Epidermal melanocyte (primary cell): ENCODE data around the gene SEMA3B.
A peak's percentile ranks its signal among the peaks of the same experiment; 100 is the strongest.
"Not testable (repeated sequence)": the region's sequence is repeated elsewhere in the genome, so short reads cannot be mapped to it uniquely, and the experiment has no call there.

ENCODE experiments used
- DNase-seq: peaks from one replicate; pipeline ENCODE4 v3.0.0; 2011; ENCODE audit warnings: low spot score; ENCODE audit not compliant: insufficient read length

SEMA3B gene

GRCh38 chr3:50258029-50258680, 10.8 kb upstream of the SEMA3B start:
- no peak for DNase-seq

DNA sequence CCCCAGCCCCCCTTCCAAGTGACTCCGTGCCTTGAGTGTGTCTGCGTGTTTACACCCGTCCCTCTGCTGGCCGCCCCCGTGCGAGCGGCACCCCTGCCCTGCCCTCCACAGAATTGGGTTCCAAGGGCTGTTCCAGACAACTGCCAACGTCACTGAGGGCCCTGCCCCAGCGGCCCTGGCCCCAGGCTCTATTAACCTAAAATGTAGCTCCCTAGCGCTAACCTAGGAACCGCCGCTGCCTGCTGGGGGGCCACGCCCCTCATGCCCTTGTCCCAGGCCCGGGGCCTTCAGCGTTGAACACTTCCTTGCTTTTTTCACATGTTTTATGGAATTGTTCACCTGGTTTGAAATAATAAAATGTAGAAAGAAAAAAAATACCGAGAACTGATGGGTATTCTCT, 10.0 kb upstream of the SEMA3B start:
- no peak for DNase-seq

- no peak for DNase-seq
Measured at GRCh38 chr3:50259432-50260026, 9.4 kb upstream of the SEMA3B start.

- peak; percentile 98 for DNase-seq
Measured at GRCh38 chr3:50260027-50260941, 8.7 kb upstream of the SEMA3B start.

GRCh38 chr3:50260942-50261441, 8.0 kb upstream of the SEMA3B start:
- DNase-seq = no peak

DNA sequence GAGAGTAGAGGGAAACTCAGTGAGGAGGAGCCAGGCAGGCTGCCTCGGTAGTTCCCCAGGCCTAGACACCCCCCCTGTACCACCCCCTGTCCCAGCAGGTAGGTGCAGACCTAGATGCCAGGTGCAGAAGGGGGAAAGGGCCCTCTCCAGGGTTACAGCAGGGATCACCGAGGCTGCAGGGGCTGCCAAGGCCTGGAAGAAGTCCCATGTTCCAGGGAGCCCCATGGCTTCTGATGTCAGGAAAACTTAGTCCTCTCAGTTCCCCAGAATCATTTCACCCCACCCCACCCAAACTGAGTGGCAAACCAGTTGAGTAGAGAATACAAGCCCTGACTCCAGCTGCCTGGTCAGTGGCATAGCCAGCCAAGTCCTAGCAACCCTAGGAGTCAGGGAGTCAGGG, 7.4 kb upstream of the SEMA3B start:
- DNase-seq = no peak

DNA sequence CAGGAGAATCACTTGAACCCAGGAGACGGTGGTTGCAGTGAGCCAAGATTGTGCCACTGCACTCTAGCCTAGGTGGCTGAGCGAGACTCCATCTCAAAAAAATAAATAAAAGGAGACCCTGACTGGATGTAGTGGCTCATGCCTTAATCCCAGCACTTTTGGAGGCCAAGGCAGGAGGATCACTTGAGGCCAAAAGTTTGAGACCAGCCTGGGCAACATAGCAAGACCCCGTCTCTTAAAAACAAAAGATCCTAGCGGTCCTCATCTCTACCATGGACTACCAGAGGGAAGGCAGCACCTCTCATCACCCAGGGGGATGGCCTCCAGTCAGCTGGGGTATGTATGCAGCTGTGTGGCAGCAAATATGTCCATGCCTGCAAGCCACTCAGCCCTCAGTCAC, 6.7 kb upstream of the SEMA3B start:
- not testable (repeated sequence) for DNase-seq

- no peak for DNase-seq
Measured at GRCh38 chr3:50262778-50263177, 6.2 kb upstream of the SEMA3B start.

GRCh38 chr3:50263478-50264382, 5.2 kb upstream of the SEMA3B start:
- DNase-seq = no peak

DNA sequence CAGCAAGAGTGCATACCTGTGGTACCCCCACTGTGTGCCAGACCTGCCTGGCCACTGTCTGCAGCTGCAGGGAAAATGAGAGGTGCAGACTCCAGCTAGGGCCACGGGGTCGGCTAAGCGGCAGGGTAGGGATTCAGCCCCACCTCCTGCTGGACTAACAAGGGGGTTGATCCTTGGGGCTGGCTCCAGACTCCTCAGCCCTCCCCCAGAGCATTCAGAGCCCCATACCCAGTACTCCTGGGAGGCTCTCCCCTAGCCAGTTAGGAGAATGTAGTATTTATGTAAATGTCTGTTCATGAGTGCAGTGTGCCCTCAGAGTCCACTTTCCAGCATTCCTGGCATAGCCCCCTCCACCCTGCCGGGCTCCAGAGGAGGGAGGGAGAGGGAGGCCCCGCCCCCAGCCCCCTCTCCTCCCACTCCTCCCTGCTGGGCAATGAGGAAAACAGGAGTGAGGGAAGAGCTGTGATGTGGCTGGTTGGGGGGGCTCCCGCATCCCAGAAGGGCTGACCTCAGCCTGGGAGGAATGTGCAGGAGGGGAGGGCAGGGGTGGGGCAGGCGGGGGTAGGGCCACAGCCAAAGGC, 4.5 kb upstream of the SEMA3B start:
- DNase-seq = peak; percentile 85

DNA sequence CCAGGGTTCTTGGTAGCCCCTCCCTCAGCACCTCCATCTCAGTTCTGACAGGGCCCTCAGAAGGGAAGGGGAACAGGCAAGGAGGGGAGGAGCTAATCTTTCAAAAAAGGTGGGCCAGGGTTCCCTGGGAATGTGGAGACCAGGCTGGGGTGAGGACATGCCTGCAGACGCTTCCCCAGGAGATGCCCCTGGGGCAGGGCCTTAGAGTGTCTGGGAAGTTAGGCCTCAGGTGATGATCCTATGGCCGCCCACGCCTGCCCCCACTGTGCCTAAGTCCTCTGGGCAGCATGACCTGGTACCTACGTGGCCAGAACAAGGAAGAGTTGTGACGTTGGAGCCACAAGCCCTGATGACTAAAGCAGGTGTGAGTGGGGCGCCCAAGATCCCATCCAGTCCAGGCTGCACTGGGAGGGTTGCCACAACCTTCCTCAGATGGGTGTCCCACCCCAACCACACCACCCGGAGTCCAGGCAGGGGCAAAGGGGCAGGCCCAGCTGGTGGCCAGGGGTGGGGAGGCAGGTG, 3.9 kb upstream of the SEMA3B start:
- DNase-seq = no peak

DNA sequence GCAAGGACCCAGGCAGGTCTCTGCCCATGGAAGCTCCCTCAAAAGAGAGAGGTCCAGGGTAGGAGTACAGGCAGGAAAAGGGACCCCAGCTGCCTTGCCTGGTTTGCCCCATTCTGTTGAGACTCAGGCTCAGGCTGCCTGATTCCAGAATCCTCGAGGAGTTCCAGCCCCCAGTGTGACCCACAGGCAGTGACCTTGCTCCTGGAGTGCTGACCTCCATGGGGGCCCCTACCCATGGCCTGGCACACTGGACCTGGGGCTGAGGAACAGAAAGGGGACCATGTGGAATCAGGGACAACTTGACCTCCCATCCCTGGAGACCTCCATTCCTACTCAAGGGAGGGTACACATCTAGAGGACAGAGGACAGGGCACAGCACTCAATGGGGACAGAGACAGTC, 3.4 kb upstream of the SEMA3B start:
- no peak for DNase-seq

GRCh38 chr3:50266017-50266416, 2.9 kb upstream of the SEMA3B start:
- no peak for DNase-seq

DNA sequence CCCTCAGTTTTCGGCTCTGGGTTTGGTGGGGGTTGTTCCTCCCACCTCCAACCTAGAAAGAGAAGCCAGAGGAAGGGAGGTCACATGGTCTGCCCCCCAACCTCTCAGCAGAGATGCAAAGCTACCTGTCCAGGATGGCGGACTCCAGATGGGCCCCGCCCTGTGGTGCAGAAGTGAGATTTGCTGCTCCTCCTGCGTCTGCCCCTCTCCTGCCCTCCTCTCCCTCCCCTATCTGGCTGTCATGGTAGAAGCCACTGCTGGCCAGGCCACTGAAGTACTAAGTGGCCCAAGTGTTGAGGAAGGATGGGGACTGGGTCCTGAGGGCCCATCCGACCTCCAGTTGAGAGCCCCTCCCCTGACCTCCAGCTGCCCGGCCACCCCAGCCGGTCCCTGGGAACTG, 2.1 kb upstream of the SEMA3B start:
- no peak for DNase-seq

DNA sequence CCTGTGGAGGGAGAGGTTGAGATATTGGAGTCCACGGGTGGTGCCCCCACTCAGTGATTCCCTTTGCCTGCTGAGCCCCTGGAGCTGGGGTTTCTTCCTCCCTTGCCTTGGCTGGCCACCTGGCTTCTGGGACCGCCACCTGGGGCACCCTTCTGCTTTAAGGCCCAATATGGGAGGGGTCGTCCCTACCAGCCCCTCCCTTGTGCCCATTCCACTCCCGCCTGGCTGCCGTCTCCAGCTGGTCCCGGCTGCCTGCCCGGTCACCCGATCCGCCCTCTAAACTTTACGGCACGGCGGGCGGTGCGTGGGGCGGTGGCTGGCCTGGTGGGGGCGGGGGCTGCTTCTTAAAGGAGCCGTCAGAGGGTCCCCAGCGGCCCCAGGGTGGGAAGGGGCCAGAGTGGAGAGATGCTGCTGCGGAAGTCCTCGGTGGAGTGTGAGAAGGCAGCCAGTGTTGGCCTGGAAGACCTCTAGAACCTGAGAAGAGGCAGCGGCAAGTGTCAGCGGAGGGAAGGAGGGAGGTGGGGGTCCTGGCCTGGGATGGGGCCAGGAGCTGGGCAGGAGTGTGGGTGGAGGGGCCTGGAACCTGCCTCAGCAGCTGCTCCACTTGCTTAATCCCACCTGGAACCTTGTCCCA, 1.6 kb upstream of the SEMA3B start:
- no peak for DNase-seq

DNA sequence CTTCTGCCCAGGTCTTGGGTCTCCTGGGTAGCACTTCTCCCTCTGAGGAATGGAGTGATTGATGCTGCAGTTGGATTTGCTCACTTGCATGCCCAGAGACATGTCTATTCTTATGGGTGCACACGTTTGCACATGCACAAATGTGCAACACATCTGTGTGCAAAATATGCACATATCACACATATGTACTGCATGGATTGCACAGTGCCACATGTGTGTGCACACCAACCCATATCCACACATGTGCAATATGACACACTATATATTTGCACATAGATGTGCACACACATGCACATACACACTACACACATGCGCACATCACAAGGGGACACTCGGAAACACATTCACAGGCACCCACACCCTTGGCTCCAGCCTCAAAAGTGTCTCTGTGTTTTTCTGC, 671 bp upstream of the SEMA3B start:
- DNase-seq = no peak

- no peak for DNase-seq
Measured at GRCh38 chr3:50269460-50269859, 513 bp downstream of the SEMA3B start.

- no peak for DNase-seq
Measured at GRCh38 chr3:50269977-50270413, 1.0 kb downstream of the SEMA3B start.

GRCh38 chr3:50270422-50271224, 1.7 kb downstream of the SEMA3B start:
- DNase-seq = no peak
